Measurements from ENCODE around the gene PTP4A2. TPM values are rescaled to one million over a fixed set of nuclear protein-coding genes. Genes with fewer than 3 reads are reported as not detected.

Gene PTP4A2
- total and polyA plus RNA-seq, 7 donors = 145 to 327 (median 228) TPM

DNA sequence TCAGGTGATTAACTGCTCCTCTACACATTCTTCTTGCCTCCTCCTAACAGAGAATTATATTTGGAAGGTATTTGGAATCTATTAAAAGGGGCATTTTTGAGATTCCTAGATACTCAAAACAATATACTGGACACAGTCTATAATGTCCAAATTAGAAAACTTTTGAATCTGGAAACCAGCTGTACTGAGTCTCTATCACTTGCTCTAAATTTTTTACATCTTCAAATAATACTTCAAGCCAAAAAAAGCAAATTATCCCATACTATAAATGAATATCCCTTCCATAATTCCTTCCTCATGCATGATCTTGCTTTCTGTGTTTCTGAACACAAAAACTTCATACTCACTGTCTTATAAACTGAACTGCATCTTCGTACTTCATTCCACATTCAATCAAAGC lies 28.5 kb downstream of the PTP4A2 start:
- Histone ChIP-seq H3K36me3 (peaks cover 0 to 70% (median 15%) of the 10 kb centered on the region in 4 donors), H3K27ac (no peak overlapping the region)

DNA sequence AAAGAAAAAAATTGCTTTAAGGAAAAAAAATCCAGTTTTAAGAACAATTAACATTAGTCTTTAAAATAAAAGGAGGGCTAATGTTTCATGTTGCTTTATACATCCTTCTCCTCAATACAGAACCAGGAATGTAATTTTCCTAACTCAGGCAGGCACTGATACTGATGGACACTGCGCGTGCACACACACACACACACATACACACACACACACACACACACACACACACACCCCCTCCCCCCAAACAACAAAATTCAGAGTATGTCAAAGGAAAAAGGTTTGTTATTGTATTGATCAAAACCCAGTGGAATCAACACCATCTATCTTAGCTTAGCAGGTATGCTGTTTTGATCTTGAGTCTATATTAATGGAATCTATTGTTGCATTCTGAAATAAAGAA lies 31.6 kb downstream of the PTP4A2 start:
- peaks cover 0 to 48% (median 15%) of the 10 kb centered on the region in 4 donors for H3K36me3 ChIP-seq
- no peak overlapping the region for H3K4me3 ChIP-seq
- no peaks in the 10 kb centered on the region for H3K27me3 ChIP-seq
- TF ChIP-seq POLR2AphosphoS5 (IDR thresholded peaks at IDR 0.05) (no peak), EP300 (IDR thresholded peaks at IDR 0.05) (no peak), POLR2A (IDR thresholded peaks at IDR 0.05) (no peak)
- TF ChIP-seq, protein P1, sequence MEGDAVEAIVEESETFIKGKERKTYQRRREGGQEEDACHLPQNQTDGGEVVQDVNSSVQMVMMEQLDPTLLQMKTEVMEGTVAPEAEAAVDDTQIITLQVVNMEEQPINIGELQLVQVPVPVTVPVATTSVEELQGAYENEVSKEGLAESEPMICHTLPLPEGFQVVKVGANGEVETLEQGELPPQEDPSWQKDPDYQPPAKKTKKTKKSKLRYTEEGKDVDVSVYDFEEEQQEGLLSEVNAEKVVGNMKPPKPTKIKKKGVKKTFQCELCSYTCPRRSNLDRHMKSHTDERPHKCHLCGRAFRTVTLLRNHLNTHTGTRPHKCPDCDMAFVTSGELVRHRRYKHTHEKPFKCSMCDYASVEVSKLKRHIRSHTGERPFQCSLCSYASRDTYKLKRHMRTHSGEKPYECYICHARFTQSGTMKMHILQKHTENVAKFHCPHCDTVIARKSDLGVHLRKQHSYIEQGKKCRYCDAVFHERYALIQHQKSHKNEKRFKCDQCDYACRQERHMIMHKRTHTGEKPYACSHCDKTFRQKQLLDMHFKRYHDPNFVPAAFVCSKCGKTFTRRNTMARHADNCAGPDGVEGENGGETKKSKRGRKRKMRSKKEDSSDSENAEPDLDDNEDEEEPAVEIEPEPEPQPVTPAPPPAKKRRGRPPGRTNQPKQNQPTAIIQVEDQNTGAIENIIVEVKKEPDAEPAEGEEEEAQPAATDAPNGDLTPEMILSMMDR (IDR thresholded peaks at IDR 0.05) = no peak
- H3K27ac ChIP-seq = no peak overlapping the region
- intact Hi-C loops (cut with DNase I) = no loop called here
- H3K9me3 ChIP-seq = no peaks in the 10 kb centered on the region
- peaks cover 0 to 7% (median 1%) of the 10 kb centered on the region in 4 donors for H3K4me1 ChIP-seq
- 92 to 93% methylated on average over 2 of the region's 2 CpGs for WGBS, 2 donors
- no peak for DNase-seq

More for the DNA sequence above, 28.5 kb downstream of the PTP4A2 start:
- Histone ChIP-seq H3K9me3 (no peaks in the 10 kb centered on the region), H3K4me1 (peaks cover 0 to 24% (median 16%) of the 10 kb centered on the region in 4 donors), H3K27me3 (no peaks in the 10 kb centered on the region), H3K4me3 (no peak overlapping the region)
- intact Hi-C loops (cut with DNase I) = no loop called here
- WGBS, 2 donors = 93% methylated on average over 1 of the region's 1 CpG
- DNase-seq = no peak
- TF ChIP-seq, protein P1 (IDR thresholded peaks at IDR 0.05) = no peak
- TF ChIP-seq POLR2AphosphoS5 (IDR thresholded peaks at IDR 0.05) (no peak), EP300 (IDR thresholded peaks at IDR 0.05) (no peak), POLR2A (IDR thresholded peaks at IDR 0.05) (no peak)

DNA sequence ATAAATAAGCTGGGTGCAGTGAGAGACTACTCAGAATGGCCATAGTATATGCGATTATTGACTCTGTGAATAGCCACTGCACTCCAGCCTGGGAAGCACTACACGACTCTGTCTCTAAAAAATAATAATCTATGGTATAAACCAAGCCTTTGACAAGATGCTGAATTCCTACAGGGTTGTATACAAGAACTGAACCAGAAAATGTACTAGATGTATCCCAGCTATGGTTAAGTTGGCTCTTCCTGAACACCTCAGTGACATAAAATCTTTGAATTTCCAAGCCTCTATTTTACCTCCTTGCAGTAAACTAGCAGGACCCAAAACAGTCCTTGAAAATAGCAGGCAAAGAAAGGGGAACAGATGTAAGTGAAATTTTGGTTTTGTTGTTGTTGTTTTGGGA lies 32.5 kb downstream of the PTP4A2 start:
- H3K27me3 ChIP-seq = no peaks in the 10 kb centered on the region
- TF ChIP-seq EP300 (IDR thresholded peaks at IDR 0.05) = no peak
- TF ChIP-seq POLR2A (IDR thresholded peaks at IDR 0.05) = no peak
- TF ChIP-seq, protein P1 (IDR thresholded peaks at IDR 0.05) = no peak
- no peak for TF ChIP-seq POLR2AphosphoS5 (IDR thresholded peaks at IDR 0.05)
- intact Hi-C loops (cut with DNase I) = no loop called here
- no peaks in the 10 kb centered on the region for H3K9me3 ChIP-seq
- WGBS, 2 donors = 88 to 90% methylated on average over 2 of the region's 2 CpGs
- no peak for DNase-seq
- H3K27ac ChIP-seq = no peak overlapping the region
- peaks cover 0 to 39% (median 15%) of the 10 kb centered on the region in 4 donors for H3K36me3 ChIP-seq
- H3K4me3 ChIP-seq = no peak overlapping the region
- H3K4me1 ChIP-seq = no peaks in the 10 kb centered on the region

DNA sequence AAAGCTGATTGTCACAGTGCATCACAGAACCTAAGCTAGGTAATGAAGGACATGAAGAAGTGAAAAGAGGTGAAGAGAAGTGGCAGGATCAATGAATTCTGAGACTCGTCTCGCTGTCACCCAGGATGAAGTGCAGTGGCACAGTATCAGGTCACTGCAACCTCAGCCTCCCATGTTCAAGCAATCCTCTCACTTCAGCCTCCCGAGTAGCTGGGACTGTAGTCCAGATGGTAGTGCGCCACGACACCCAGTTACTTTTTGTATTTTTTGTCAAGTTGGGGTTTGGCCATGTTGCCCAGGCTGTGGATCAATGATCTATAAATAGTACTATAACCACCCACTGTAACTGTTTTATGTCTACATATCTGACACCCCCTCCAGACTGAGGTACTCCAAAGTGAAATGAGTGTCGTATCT lies 33.1 kb downstream of the PTP4A2 start:
- intact Hi-C loops (cut with DNase I) = no loop called here
- WGBS, 2 donors = 94 to 96% methylated on average over 6 of the region's 6 CpGs

More for the DNA sequence above, 33.1 kb downstream of the PTP4A2 start:
- H3K27ac ChIP-seq = no peak overlapping the region
- H3K4me1 ChIP-seq = no peaks in the 10 kb centered on the region
- peaks cover 0 to 33% (median 15%) of the 10 kb centered on the region in 4 donors for H3K36me3 ChIP-seq
- no peak for TF ChIP-seq EP300 (IDR thresholded peaks at IDR 0.05)
- TF ChIP-seq POLR2A (IDR thresholded peaks at IDR 0.05) = no peak
- TF ChIP-seq, protein P1 (IDR thresholded peaks at IDR 0.05) = no peak
- TF ChIP-seq POLR2AphosphoS5 (IDR thresholded peaks at IDR 0.05) = no peak
- DNase-seq = no peak
- H3K9me3 ChIP-seq = no peaks in the 10 kb centered on the region
- no peaks in the 10 kb centered on the region for H3K27me3 ChIP-seq
- no peak overlapping the region for H3K4me3 ChIP-seq

All from sigmoid colon (tissue), 7 donors.